Calu3 (cell line): ENCODE data around the gene GBF1. TPM values are rescaled to one million over a fixed set of nuclear protein-coding genes. Genes with fewer than 3 reads are reported as not detected.

Experiments used
- BruUV-seq: library from RNA; stranded (reverse); fragments of 400-500 nt; replicated peaks from 2 replicates; lab custom pipeline; 2021; lab: Mats Ljungman, UMichigan
- CTCF ChIA-PET: fragments of 300-600 bp; sonication (Branson Sonifier 250); formaldehyde crosslinking; loops from one replicate; lab custom pipeline; 2022; ENCODE audit warnings: antibody characterized with exemption; lab: Charles Lee
- DNase-seq: peaks from one replicate; pipeline ENCODE4 v3.0.0; 2022
- H3K27ac Mint-ChIP-seq: one replicate; pipeline ENCODE4 v1.8.0; 2022; ENCODE audit warnings: mixed read lengths; ENCODE audit not compliant: unreplicated experiment
- H3K27me3 Mint-ChIP-seq: one replicate; pipeline ENCODE4 v1.8.0; 2022; ENCODE audit warnings: mixed read lengths; ENCODE audit not compliant: unreplicated experiment
- H3K36me3 Mint-ChIP-seq: one replicate; pipeline ENCODE4 v1.8.0; 2022; ENCODE audit warnings: mild to moderate bottlenecking, moderate library complexity, mixed read lengths; ENCODE audit not compliant: insufficient read depth, unreplicated experiment
- H3K4me1 Mint-ChIP-seq: one replicate; pipeline ENCODE4 v1.8.0; 2022; ENCODE audit warnings: mild to moderate bottlenecking, low read depth, mixed read lengths; ENCODE audit not compliant: unreplicated experiment
- H3K4me3 Mint-ChIP-seq: one replicate; pipeline ENCODE4 v1.8.0; 2022; ENCODE audit warnings: mild to moderate bottlenecking, low read depth, moderate library complexity, mixed read lengths; ENCODE audit not compliant: unreplicated experiment
- H3K9me3 Mint-ChIP-seq: one replicate; pipeline ENCODE4 v1.8.0; 2022; ENCODE audit warnings: low read depth, mixed read lengths; ENCODE audit not compliant: unreplicated experiment
- CTCF ChIP-seq: fragments of 200-600 bp; IDR thresholded peaks from one replicate; pipeline ENCODE4 v1.8.0; 2022; ENCODE audit warnings: antibody characterized with exemption; ENCODE audit not compliant: unreplicated experiment
- intact Hi-C: fragments of 100-400 bp; cut with micrococcal nuclease; formaldehyde crosslinking; loops from one replicate; pipeline ENCODE4 v1.10.0; 2022; ENCODE audit not compliant: unreplicated experiment
- total RNA-seq: library from RNA; stranded (reverse); gene quantifications from 2 replicates; pipeline ENCODE4 v1.2.3, GENCODE V29; 2022

The GBF1 gene
- total RNA-seq, 1 experiment from 2014 or later: 36.1 TPM

GRCh38 chr10:102227050-102227449, 18.3 kb upstream of the GBF1 start:
- H3K9me3 Mint-ChIP-seq: no peaks in the 10 kb centered on the region
- CTCF ChIA-PET: interaction anchor here (0.6 to 1.6 kb wide), 4 partner anchors 9 to 125 kb away, joined by 3 to 5 read pairs (median 4); no protein-coding TSS in a partner anchor
- intact Hi-C loops: no loop called here
- peaks cover 37% of the 10 kb centered on the region for H3K27me3 Mint-ChIP-seq
- H3K27ac Mint-ChIP-seq: no peak overlapping the region
- H3K4me1 Mint-ChIP-seq: peaks cover 6% of the 10 kb centered on the region
- peaks cover 16% of the 10 kb centered on the region for H3K36me3 Mint-ChIP-seq
- no peak for TF ChIP-seq CTCF
- H3K4me3 Mint-ChIP-seq: peak overlapping the region; percentile 67
- no TSS peak for BruUV-seq
- DNase-seq: no peak

GRCh38 chr10:102229810-102230263, 15.5 kb upstream of the GBF1 start:
- peaks cover 37% of the 10 kb centered on the region for H3K27me3 Mint-ChIP-seq
- no TSS peak for BruUV-seq
- peak; percentile 79 for TF ChIP-seq CTCF
- peaks cover 16% of the 10 kb centered on the region for H3K36me3 Mint-ChIP-seq
- peaks cover 6% of the 10 kb centered on the region for H3K4me1 Mint-ChIP-seq
- no peak overlapping the region for H3K27ac Mint-ChIP-seq
- CTCF ChIA-PET: interaction anchor here (0.5 to 3.7 kb wide), 10 partner anchors 12 to 354 kb away, joined by 3 to 71 read pairs (median 8); partner anchors contain the start of genes CUEDC2 and PITX3
- intact Hi-C loops: loop anchor here (1.0 to 2.0 kb wide), 2 partner anchors 117 to 249 kb away; no protein-coding TSS in a partner anchor
- peak overlapping the region; percentile 70 for H3K4me3 Mint-ChIP-seq
- H3K9me3 Mint-ChIP-seq: no peaks in the 10 kb centered on the region
- peak; percentile 86 for DNase-seq

GRCh38 chr10:102230264-102230860, 15.0 kb upstream of the GBF1 start:
- no TSS peak for BruUV-seq
- Mint-ChIP-seq H3K36me3 (peaks cover 16% of the 10 kb centered on the region), H3K27ac (no peak overlapping the region), H3K4me1 (peaks cover 7% of the 10 kb centered on the region), H3K27me3 (peaks cover 39% of the 10 kb centered on the region), H3K4me3 (peak overlapping the region; percentile 70), H3K9me3 (no peaks in the 10 kb centered on the region)
- CTCF ChIA-PET: interaction anchor here (0.6 to 3.7 kb wide), 10 partner anchors 11 to 353 kb away, joined by 3 to 71 read pairs (median 8); partner anchors contain the start of genes CUEDC2 and PITX3
- no peak for TF ChIP-seq CTCF
- intact Hi-C loops: loop anchor here (2.0 kb wide), 1 partner anchor 248 kb away; no protein-coding TSS in a partner anchor
- DNase-seq: peak; percentile 33

- BruUV-seq: no TSS peak
- peak overlapping the region; percentile 70 for H3K4me3 Mint-ChIP-seq
- H3K36me3 Mint-ChIP-seq: peaks cover 16% of the 10 kb centered on the region
- intact Hi-C loops: loop anchor here (1.0 to 2.0 kb wide), 2 partner anchors 121 to 248 kb away; no protein-coding TSS in a partner anchor
- no peak overlapping the region for H3K27ac Mint-ChIP-seq
- H3K4me1 Mint-ChIP-seq: peaks cover 7% of the 10 kb centered on the region
- DNase-seq: peak; percentile 40
- CTCF ChIA-PET: interaction anchor here (0.6 to 3.7 kb wide), 8 partner anchors 56 to 353 kb away, joined by 3 to 71 read pairs (median 9); partner anchors contain the start of gene CUEDC2
- no peak for TF ChIP-seq CTCF
- peaks cover 44% of the 10 kb centered on the region for H3K27me3 Mint-ChIP-seq
- H3K9me3 Mint-ChIP-seq: no peaks in the 10 kb centered on the region
Measured at GRCh38 chr10:102230861-102231356, 14.4 kb upstream of the GBF1 start.
